GM12872 (cell line): ENCODE data around the gene INHA.

Experiments
- TF ChIP-seq, protein P1 (sequence below): IDR thresholded peaks from 3 replicates; pipeline ENCODE4 v1.5.1; 2011; ENCODE audit warnings: low read depth, mild to moderate bottlenecking, low read length, moderate library complexity; ENCODE audit not compliant: insufficient read depth

The INHA gene

DNA sequence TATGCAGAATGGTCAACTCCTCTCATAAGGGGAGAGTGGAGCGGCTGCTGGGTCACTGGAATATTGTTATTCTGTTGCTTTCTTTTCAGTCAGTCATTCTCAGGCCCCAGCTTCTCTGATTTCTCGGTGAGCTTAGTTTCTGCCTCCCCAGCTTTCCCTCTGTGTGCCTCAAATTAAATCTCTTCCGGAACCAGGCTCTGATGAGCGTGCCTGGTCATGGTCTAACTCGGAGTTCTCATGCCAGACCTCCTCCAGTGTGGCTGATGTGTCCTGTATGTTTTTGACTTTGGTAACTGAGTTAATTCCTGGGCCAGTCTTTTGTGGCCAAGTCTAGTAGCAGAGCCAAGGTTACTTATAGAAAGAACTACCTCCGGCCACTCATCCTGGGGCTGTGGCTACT, 20.6 kb downstream of the INHA start:
- TF ChIP-seq, protein P1, sequence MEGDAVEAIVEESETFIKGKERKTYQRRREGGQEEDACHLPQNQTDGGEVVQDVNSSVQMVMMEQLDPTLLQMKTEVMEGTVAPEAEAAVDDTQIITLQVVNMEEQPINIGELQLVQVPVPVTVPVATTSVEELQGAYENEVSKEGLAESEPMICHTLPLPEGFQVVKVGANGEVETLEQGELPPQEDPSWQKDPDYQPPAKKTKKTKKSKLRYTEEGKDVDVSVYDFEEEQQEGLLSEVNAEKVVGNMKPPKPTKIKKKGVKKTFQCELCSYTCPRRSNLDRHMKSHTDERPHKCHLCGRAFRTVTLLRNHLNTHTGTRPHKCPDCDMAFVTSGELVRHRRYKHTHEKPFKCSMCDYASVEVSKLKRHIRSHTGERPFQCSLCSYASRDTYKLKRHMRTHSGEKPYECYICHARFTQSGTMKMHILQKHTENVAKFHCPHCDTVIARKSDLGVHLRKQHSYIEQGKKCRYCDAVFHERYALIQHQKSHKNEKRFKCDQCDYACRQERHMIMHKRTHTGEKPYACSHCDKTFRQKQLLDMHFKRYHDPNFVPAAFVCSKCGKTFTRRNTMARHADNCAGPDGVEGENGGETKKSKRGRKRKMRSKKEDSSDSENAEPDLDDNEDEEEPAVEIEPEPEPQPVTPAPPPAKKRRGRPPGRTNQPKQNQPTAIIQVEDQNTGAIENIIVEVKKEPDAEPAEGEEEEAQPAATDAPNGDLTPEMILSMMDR: no peak

DNA sequence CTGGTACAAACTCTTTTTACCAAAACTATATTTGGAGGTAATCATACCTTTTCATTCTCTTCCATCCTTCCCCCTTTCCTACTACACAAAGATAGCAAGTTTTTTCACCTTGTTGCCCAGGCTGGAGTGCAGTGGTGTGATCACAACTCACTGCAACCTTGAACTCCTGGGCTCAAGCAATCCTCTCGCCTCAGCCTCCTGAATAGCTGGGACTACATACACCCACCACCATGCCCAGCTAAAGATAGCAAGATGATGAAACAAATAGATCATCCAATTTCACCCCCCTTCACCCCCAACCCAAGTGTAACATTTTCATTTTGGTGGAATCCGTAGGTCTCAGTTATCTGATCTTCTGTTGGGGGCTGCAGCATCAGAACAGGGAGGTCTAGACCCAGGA, 21.0 kb downstream of the INHA start:
- TF ChIP-seq, protein P1: no peak

DNA sequence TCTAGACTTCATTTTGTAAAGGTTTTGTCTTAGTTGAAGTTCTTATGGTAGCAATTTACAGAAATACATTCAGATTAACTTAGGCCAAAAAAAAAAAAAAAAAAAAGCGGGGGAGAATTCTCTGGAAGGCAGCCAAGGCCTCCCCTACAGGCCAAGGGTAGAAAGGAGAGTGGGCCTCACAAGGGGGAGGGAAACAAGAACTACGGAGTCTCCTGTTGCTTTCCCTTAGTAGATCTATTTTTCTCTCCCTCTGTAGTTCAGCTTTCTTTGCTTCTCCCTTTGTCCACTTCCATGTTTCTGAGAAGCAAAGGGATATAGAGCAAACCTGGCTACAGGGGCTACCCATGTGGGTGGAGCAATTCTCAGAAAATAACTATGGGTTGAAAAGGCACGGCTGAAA, 23.1 kb downstream of the INHA start:
- TF ChIP-seq, protein P1: no peak

DNA sequence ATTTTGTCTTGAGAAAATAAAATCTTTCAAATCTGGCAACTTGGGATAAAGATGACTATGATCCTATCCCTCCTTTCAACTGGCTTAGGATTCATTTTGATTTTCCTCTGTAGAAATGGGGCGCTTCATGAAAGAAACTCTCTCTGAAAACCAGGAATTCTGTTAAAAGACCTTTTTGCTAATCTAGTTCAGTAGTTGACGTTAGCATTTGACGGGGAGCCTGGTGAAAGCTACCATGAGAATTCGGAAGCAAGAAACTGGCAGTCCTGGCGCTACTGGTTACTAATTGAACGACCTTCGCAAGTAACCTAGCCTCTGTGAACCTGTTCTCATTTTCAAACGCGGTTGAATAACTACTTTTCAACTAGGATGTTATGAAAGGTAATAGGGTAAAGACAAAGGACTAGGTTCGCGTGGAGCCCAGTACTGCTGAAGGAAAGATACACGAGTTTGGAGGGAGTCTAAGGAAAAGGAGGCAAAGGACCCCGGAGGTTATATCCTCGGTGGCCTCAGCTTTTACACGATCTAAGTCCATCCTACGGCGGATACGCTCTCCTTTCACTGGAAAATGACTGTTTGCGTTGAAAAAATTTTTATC, 24.9 kb downstream of the INHA start:
- TF ChIP-seq, protein P1: no peak

DNA sequence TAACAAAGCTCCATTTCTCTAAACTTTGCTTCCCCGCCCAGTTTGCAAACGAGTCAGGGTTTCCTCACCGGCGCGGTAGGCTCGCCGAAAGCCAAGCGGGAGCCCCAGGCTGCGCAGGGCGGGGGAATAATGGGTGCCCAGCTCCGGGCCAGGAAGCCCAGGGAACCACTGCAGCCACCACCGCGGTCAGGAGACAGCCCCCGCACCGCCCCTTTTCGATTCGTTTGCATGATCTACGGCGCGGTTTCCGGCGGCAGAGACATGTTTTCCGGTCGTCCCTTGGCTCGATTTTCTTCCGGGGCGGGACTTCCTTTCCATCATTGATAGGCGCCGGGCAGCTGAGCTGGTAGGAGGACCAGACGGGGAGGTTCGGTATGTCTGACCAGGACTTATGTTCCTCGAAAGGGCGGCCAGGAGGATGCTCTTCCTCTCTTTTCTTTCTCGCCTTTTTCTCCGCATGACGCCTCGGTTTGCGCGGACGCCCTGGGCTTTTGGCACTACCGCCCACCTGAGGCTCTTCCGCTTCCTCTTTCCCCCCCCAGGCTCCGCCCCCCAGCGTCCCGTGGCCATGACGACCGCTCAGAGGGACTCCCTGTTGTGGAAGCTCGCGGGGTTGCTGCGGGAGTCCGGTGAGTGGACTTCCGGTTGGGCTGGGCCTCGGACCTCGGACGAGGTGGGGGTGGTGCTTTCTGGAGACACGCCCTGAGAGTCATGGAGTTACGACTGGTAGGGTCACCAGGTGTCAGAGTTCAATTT, 25.6 kb downstream of the INHA start, which contains the start of gene STK11IP:
Gene STK11IP (plus strand): TSS at position 306 of the 756 bp plus-strand sequence. CDS start 263 bp downstream, at position 569.
- TF ChIP-seq, protein P1: no peak

DNA sequence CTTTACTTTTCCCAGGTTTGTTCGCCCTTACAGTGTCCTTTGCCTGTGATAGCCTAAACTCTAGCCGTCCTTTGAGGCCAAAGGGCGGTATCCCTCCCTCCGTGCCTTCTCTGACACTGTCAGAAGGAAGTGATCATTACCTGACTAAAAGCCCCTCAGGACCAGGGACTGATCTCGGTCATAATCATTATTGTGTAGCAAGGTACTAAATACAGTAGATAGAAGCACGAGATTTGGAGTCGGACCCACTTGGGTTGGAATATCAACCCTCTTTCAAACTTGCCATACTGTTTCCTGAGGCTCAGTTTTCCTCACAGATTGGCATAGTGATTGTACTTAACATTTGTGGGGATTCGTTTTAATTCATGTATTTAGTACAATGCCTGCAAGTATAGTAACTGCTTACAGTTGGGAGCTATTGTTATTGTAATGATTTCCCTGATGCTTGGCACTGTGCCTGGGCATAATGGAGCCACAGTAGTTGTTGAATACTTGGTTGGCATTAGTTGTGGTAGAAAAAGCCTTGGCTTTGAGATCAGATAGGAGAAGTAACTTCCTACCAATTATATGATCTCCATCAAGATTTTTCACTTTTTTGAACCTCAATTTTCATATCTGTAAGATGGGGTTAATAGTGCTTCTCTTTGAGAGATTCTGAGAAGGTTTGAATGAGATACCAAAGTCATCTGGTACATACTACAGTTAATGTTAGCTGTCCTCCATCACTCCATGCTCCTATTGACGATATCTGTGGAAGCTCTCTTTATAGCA, 26.4 kb downstream of the INHA start:
- TF ChIP-seq, protein P1: no peak

DNA sequence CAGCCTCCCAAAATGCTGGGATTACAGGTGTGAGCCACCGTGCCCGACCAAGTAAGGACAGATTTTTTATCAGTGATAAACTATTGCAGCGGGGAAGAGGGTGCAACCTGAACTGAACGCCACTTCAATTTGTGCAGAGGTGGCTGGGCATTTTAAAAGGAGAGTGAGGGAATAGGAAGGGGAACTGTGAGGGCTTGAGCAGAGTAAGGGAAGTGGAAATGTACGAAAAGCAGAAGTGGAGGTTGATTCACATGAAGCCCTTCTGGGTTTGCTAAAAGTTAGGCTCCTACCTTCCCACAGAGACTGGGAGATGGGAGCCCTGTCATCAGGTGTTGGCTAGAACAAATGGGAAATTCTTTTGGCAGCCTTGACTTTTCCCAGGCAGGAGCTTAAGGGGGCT, 31.7 kb downstream of the INHA start:
- TF ChIP-seq, protein P1: no peak
